Common myeloid progenitor, CD34-positive (primary cell): Measurements from ENCODE around the gene PACRG.

Source experiments
- CTCF ChIA-PET: fragments of 350-600 bp; sonication (Branson Sonifier 250); formaldehyde crosslinking; loops from one replicate; lab custom pipeline; 2021; ENCODE audit warnings: antibody characterized with exemption; lab: Charles Lee
- POLR2A ChIA-PET: fragments of 350-600 bp; sonication (Branson Sonifier 250); formaldehyde crosslinking; loops from one replicate; lab custom pipeline; 2021; ENCODE audit warnings: antibody characterized with exemption; lab: Charles Lee
- DNase-seq, 3 donors: peaks; one replicate each; pipeline versions ENCODE4 v3.0.0 to v3.0.0-alpha.2; 2013
- H3K27ac ChIP-seq, 2 experiments: 1 replicate in 1 of 2; 2 replicates in 1 of 2; pipeline ENCODE4 v1.7.0; 2013; ENCODE audit warnings: inconsistent platforms in 2 of 2, low read length in 2 of 2, mild to moderate bottlenecking in 2 of 2, low read depth in 1 of 2, moderate library complexity in 1 of 2; ENCODE audit not compliant: severe bottlenecking in 2 of 2, insufficient read depth in 1 of 2, poor library complexity in 1 of 2
- H3K27me3 ChIP-seq, 5 experiments: replicated peaks in 2 of 5; 1 replicate in 3 of 5; 2 replicates in 2 of 5; pipeline versions ENCODE4 v1.6.1 to v1.7.0; 2013; ENCODE audit warnings: low read length in 4 of 5, mild to moderate bottlenecking in 2 of 5, moderate library complexity in 2 of 5, inconsistent platforms in 1 of 5; ENCODE audit not compliant: insufficient read depth in 5 of 5, control insufficient read depth in 4 of 5
- H3K36me3 ChIP-seq, 4 experiments: 1 replicate in 2 of 4; 2 replicates in 2 of 4; pipeline versions ENCODE4 v1.6.1 to v1.7.0; 2013; ENCODE audit warnings: low read length in 3 of 4, control low read depth in 1 of 4, mild to moderate bottlenecking in 1 of 4; ENCODE audit not compliant: control insufficient read depth in 4 of 4, insufficient read depth in 4 of 4
- H3K4me1 ChIP-seq, 4 experiments: 1 replicate in 3 of 4; 2 replicates in 1 of 4; pipeline versions ENCODE4 v1.6.1 to v1.7.1; 2013; ENCODE audit warnings: low read length in 3 of 4, mild to moderate bottlenecking in 3 of 4, control low read depth in 1 of 4, inconsistent platforms in 1 of 4, moderate library complexity in 1 of 4; ENCODE audit not compliant: control insufficient read depth in 4 of 4, insufficient read depth in 4 of 4; ENCODE audit errors: control extremely low read depth in 1 of 4
- H3K4me3 ChIP-seq, 7 experiments: 1 replicate in 4 of 7; 2 replicates in 3 of 7; pipeline versions ENCODE4 v1.5.1 to v1.7.0; 2013; ENCODE audit warnings: mild to moderate bottlenecking in 7 of 7, low read length in 6 of 7, moderate library complexity in 6 of 7, inconsistent platforms in 2 of 7, low read depth in 2 of 7, control low read depth in 1 of 7; ENCODE audit not compliant: insufficient read depth in 4 of 7, control insufficient read depth in 1 of 7; ENCODE audit errors: extremely low read depth in 1 of 7
- H3K9me3 ChIP-seq, 5 experiments: 1 replicate in 4 of 5; 2 replicates in 1 of 5; pipeline versions ENCODE4 v1.6.1 to v1.7.1; 2013; ENCODE audit warnings: low read length in 4 of 5, mild to moderate bottlenecking in 2 of 5, inconsistent platforms in 1 of 5, low read depth in 1 of 5, moderate library complexity in 1 of 5; ENCODE audit not compliant: control insufficient read depth in 4 of 5, insufficient read depth in 2 of 5; ENCODE audit errors: control extremely low read depth in 1 of 5
- WGBS: methylation state at CpG from one replicate; pipeline ENCODE4 v1.1.5; 2013; ENCODE audit not compliant: insufficient coverage; 5-methylcytosine and 5-hydroxymethylcytosine counted together

The PACRG gene

GRCh38 chr6:163347021-163347446 is 619.3 kb downstream of the PACRG start:
- H3K36me3 ChIP-seq, result no peaks in the 10 kb centered on the region
- DNase-seq, result no peak
- H3K27me3 ChIP-seq, result no peaks in the 10 kb centered on the region
- H3K4me3 ChIP-seq, result no peak overlapping the region
- POLR2A ChIA-PET, result no interaction called here
- H3K9me3 ChIP-seq, result peaks cover 0 to 2% (median 0%) of the 10 kb centered on the region in 5 experiments
- H3K27ac ChIP-seq, result no peak overlapping the region
- H3K4me1 ChIP-seq, result no peaks in the 10 kb centered on the region
- 94% methylated on average over 9 of the region's 12 CpGs for WGBS
- CTCF ChIA-PET, result no interaction called here

GRCh38 chr6:163348789-163349680 is 621.3 kb downstream of the PACRG start:
- no peak overlapping the region for H3K27ac ChIP-seq
- ChIA-PET CTCF (no interaction called here), POLR2A (no interaction called here)
- peaks cover 0 to 2% (median 0%) of the 10 kb centered on the region in 5 experiments for H3K9me3 ChIP-seq
- 94% methylated on average over 9 of the region's 9 CpGs for WGBS
- no peak for DNase-seq
- H3K27me3 ChIP-seq, result no peaks in the 10 kb centered on the region
- H3K4me1 ChIP-seq, result peaks cover 0 to 5% (median 0%) of the 10 kb centered on the region in 4 experiments
- no peak overlapping the region for H3K4me3 ChIP-seq
- H3K36me3 ChIP-seq, result no peaks in the 10 kb centered on the region

GRCh38 chr6:163349696-163350095 is 621.9 kb downstream of the PACRG start:
- Histone ChIP-seq H3K27ac (no peak overlapping the region), H3K9me3 (peaks cover 0 to 2% (median 0%) of the 10 kb centered on the region in 5 experiments), H3K4me1 (peaks cover 0 to 5% (median 1%) of the 10 kb centered on the region in 4 experiments), H3K27me3 (no peaks in the 10 kb centered on the region), H3K4me3 (no peak overlapping the region), H3K36me3 (no peaks in the 10 kb centered on the region)
- DNase-seq, result no peak
- ChIA-PET CTCF (no interaction called here), POLR2A (no interaction called here)
- 100% methylated on average over 8 of the region's 8 CpGs for WGBS

GRCh38 chr6:163351013-163351412 is 623.2 kb downstream of the PACRG start:
- CTCF ChIA-PET, result no interaction called here
- POLR2A ChIA-PET, result no interaction called here
- Histone ChIP-seq H3K4me3 (no peak overlapping the region), H3K36me3 (no peaks in the 10 kb centered on the region), H3K27ac (no peak overlapping the region), H3K27me3 (no peaks in the 10 kb centered on the region), H3K4me1 (peaks cover 2 to 18% (median 3%) of the 10 kb centered on the region in 4 experiments), H3K9me3 (peaks cover 0 to 2% (median 0%) of the 10 kb centered on the region in 5 experiments)
- no peak for DNase-seq
- 82% methylated on average over 5 of the region's 6 CpGs for WGBS

- H3K27me3 ChIP-seq, result no peaks in the 10 kb centered on the region
- POLR2A ChIA-PET, result no interaction called here
- peaks cover 0 to 2% (median 0%) of the 10 kb centered on the region in 5 experiments for H3K9me3 ChIP-seq
- no peak for DNase-seq
- H3K27ac ChIP-seq, result no peak overlapping the region
- no peak overlapping the region for H3K4me3 ChIP-seq
- 90% methylated on average over 13 of the region's 16 CpGs for WGBS
- CTCF ChIA-PET, result interaction anchor here (0.9 to 2.4 kb wide), 2 partner anchors 11 to 277 kb away, joined by 3 to 6 read pairs; no protein-coding TSS in a partner anchor
- H3K36me3 ChIP-seq, result no peaks in the 10 kb centered on the region
- H3K4me1 ChIP-seq, result peaks cover 2 to 25% (median 3%) of the 10 kb centered on the region in 4 experiments
Measured at GRCh38 chr6:163352011-163352685, 624.4 kb downstream of the PACRG start.

- DNase-seq, result no peak
- Histone ChIP-seq H3K9me3 (peaks cover 0 to 2% (median 0%) of the 10 kb centered on the region in 5 experiments), H3K4me3 (no peak overlapping the region), H3K4me1 (peaks cover 2 to 25% (median 3%) of the 10 kb centered on the region in 4 experiments), H3K27me3 (no peaks in the 10 kb centered on the region), H3K27ac (no peak overlapping the region), H3K36me3 (no peaks in the 10 kb centered on the region)
- ChIA-PET POLR2A (no interaction called here), CTCF (interaction anchor here (0.9 to 2.4 kb wide), 2 partner anchors 10 to 277 kb away, joined by 3 to 6 read pairs; no protein-coding TSS in a partner anchor)
- WGBS, result 95% methylated on average over 7 of the region's 7 CpGs
Measured at GRCh38 chr6:163352966-163353365, 625.2 kb downstream of the PACRG start.
